LNCAP (cell line): ENCODE measurements around the gene AJM1.

Experiments used
- CTCF ChIP-seq: fragments of 450-650 bp; IDR thresholded peaks from 2 replicates; pipeline ENCODE4 v1.5.1; 2017; ENCODE audit warnings: mild to moderate bottlenecking

Gene AJM1

GRCh38 chr9:136799854-136800657 is 42.2 kb upstream of the AJM1 start:
- no peak for TF ChIP-seq CTCF

GRCh38 chr9:136802321-136802720 is 40.0 kb upstream of the AJM1 start:
- no peak for TF ChIP-seq CTCF

GRCh38 chr9:136803551-136804508 is 38.4 kb upstream of the AJM1 start:
- no peak for TF ChIP-seq CTCF

- no peak for TF ChIP-seq CTCF
Measured at GRCh38 chr9:136804509-136805206, 37.6 kb upstream of the AJM1 start.

- no peak for TF ChIP-seq CTCF
Measured at GRCh38 chr9:136805207-136805740, 37.0 kb upstream of the AJM1 start.

- no peak for TF ChIP-seq CTCF
Measured at GRCh38 chr9:136806067-136806466, 36.2 kb upstream of the AJM1 start.

GRCh38 chr9:136806631-136807201 is 35.6 kb upstream of the AJM1 start:
- TF ChIP-seq CTCF = no peak
